Keratinocyte (primary cell): ENCODE data around the gene KRT2. TPM values are rescaled to one million over a fixed set of nuclear protein-coding genes. Genes with fewer than 3 reads are reported as not detected.

Experiments used
- DNase-seq: peaks from one replicate; pipeline ENCODE4 v3.0.0-alpha.2; 2011; ENCODE audit warnings: low read depth, missing footprints, low spot score
- FAIRE-seq: peaks from 2 replicates; lab custom pipeline; 2011; peaks lifted over from hg19 to GRCh38; lab: Jason Lieb, UNC
- H2AFZ ChIP-seq: 2 replicates; pipeline ENCODE4 v1.6.0; 2012; ENCODE audit warnings: low read length, control low read depth, inconsistent platforms; ENCODE audit not compliant: control insufficient read depth
- H3K27ac ChIP-seq: 2 replicates; pipeline ENCODE4 v1.5.1; 2011; ENCODE audit warnings: low read length; ENCODE audit not compliant: control insufficient read depth, insufficient read depth
- H3K27me3 ChIP-seq: 3 replicates; pipeline ENCODE4 v1.6.0; 2011; ENCODE audit warnings: low read length; ENCODE audit not compliant: control insufficient read depth, insufficient read depth; ENCODE audit errors: extremely low read depth
- H3K36me3 ChIP-seq, 2 experiments: 2 replicates in 1 of 2; 3 replicates in 1 of 2; pipeline ENCODE4 v1.5.1; 2011; ENCODE audit warnings: low read length in 2 of 2, mild to moderate bottlenecking in 1 of 2; ENCODE audit not compliant: control insufficient read depth in 2 of 2, insufficient read depth in 2 of 2; ENCODE audit errors: extremely low read depth in 1 of 2
- H3K4me1 ChIP-seq: 3 replicates; pipeline ENCODE4 v1.5.1; 2011; ENCODE audit warnings: low read length; ENCODE audit not compliant: control insufficient read depth, insufficient read depth; ENCODE audit errors: extremely low read depth
- H3K4me2 ChIP-seq: 3 replicates; pipeline ENCODE4 v1.6.0; 2011; ENCODE audit warnings: low read depth, low read length; ENCODE audit not compliant: control insufficient read depth, insufficient read depth; ENCODE audit errors: extremely low read depth
- H3K4me3 ChIP-seq, 3 experiments: fragments of 200-600 bp in 1 of 3; sonication (generic) in 1 of 3; 2 replicates in 2 of 3; 3 replicates in 1 of 3; pipeline ENCODE4 v1.5.1; 2011 to 2016; ENCODE audit warnings: low read length in 3 of 3, mild to moderate bottlenecking in 3 of 3, control low read depth in 2 of 3, inconsistent platforms in 1 of 3, low read depth in 1 of 3, mixed read lengths in 1 of 3, mixed run types in 1 of 3, moderate library complexity in 1 of 3; ENCODE audit not compliant: control insufficient read depth in 2 of 3, insufficient read depth in 2 of 3; ENCODE audit errors: extremely low read depth in 1 of 3
- H3K79me2 ChIP-seq: 2 replicates; pipeline ENCODE4 v1.6.0; 2012; ENCODE audit warnings: low read length; ENCODE audit not compliant: control insufficient read depth, insufficient read depth
- H3K9ac ChIP-seq: 3 replicates; pipeline ENCODE4 v1.6.0; 2011; ENCODE audit warnings: low read length; ENCODE audit not compliant: control insufficient read depth, insufficient read depth; ENCODE audit errors: extremely low read depth
- H3K9me1 ChIP-seq: 3 replicates; pipeline ENCODE4 v1.6.0; 2011; ENCODE audit warnings: low read length; ENCODE audit not compliant: control insufficient read depth, insufficient read depth; ENCODE audit errors: extremely low read depth
- H3K9me3 ChIP-seq: 2 replicates; pipeline ENCODE4 v1.5.1; 2012; ENCODE audit warnings: low read depth, low read length; ENCODE audit not compliant: control insufficient read depth
- H4K20me1 ChIP-seq: 3 replicates; pipeline ENCODE4 v1.6.0; 2011; ENCODE audit warnings: low read length; ENCODE audit not compliant: control insufficient read depth, insufficient read depth; ENCODE audit errors: extremely low read depth
- CTCF ChIP-seq, 3 experiments: IDR thresholded peaks in 1 of 3; conservative IDR thresholded peaks in 1 of 3; optimal IDR thresholded peaks in 1 of 3; 2 replicates in 2 of 3; 3 replicates in 1 of 3; pipeline versions ENCODE3 to v1.5.1; 2011; ENCODE audit warnings: low read length in 3 of 3, mild to moderate bottlenecking in 3 of 3, moderate library complexity in 2 of 3, control low read depth in 1 of 3, inconsistent platforms in 1 of 3; ENCODE audit not compliant: insufficient read depth in 2 of 3; ENCODE audit errors: extremely low read depth in 1 of 3
- EZH2 ChIP-seq: IDR thresholded peaks from one replicate; pipeline ENCODE4 v1.6.1; 2012; ENCODE audit warnings: inconsistent platforms, mild to moderate bottlenecking, low read length, moderate library complexity
- dilution Hi-C: fragments of 300-500 bp; cut with MboI; formaldehyde crosslinking; loops from one replicate; pipeline ENCODE4 v1.7.0; 2020; ENCODE audit warnings: low sequenced_read_pairs; ENCODE audit not compliant: extremely low pct_ligation_motif_present
- polyA plus RNA-seq, 5 experiments: library from polyadenylated mRNA; depleted of rRNA in 3 of 5; stranded (reverse) in 3 of 5; stranded (forward) in 1 of 5; unstranded in 1 of 5; fragments of >200 nt; gene quantifications; 1 replicate in 1 of 5; 2 replicates in 3 of 5; 3 replicates in 1 of 5; pipeline versions ENCODE4 v1.2.1 to v1.2.3, GENCODE V29; 2011 to 2012; ENCODE audit warnings: missing spikeins in 2 of 5, low read depth in 1 of 5, low replicate concordance in 1 of 5

Gene KRT2
- polyA plus RNA-seq, 1 donor (not counting 4 experiments of a cell fraction or from before 2014, with no cell fraction given): 0.69 TPM

- Histone ChIP-seq H3K4me1 (no peaks in the 10 kb centered on the region), H3K9me3 (no peaks in the 10 kb centered on the region), H3K9me1 (peaks cover 3% of the 10 kb centered on the region), H3K79me2 (no peaks in the 10 kb centered on the region), H2AFZ (no peak overlapping the region), H3K27me3 (peaks cover 46% of the 10 kb centered on the region), H3K9ac (no peak overlapping the region), H3K4me3 (no peak overlapping the region), H3K27ac (no peak overlapping the region), H4K20me1 (no peaks in the 10 kb centered on the region), H3K4me2 (no peak overlapping the region), H3K36me3 (no peaks in the 10 kb centered on the region)
- no peak for DNase-seq
- dilution Hi-C loops: no loop called here
- TF ChIP-seq CTCF (optimal IDR thresholded peaks at IDR 0.05 in 1 of 3, IDR thresholded peaks at IDR 0.05 in 1 of 3, conservative IDR thresholded peaks at IDR 0.05 in 1 of 3; ENCODE audit: extremely low read depth in 1 of 3, insufficient read depth in 2 of 3, low read length in 3 of 3) (no peak), EZH2 (no peak)
- FAIRE-seq: no peak
These were observed 21.3 kb downstream of the KRT2 start for GRCh38 chr12:52630599-52631200.

- dilution Hi-C loops: no loop called here
- H3K36me3 ChIP-seq: no peaks in the 10 kb centered on the region
- no peaks in the 10 kb centered on the region for H4K20me1 ChIP-seq
- no peak overlapping the region for H3K4me2 ChIP-seq
- H3K4me3 ChIP-seq: no peak overlapping the region
- no peaks in the 10 kb centered on the region for H3K9me3 ChIP-seq
- H3K27me3 ChIP-seq: peaks cover 46% of the 10 kb centered on the region
- H3K4me1 ChIP-seq: no peaks in the 10 kb centered on the region
- H3K79me2 ChIP-seq: no peaks in the 10 kb centered on the region
- H3K27ac ChIP-seq: no peak overlapping the region
- no peak for FAIRE-seq
- peaks cover 3% of the 10 kb centered on the region for H3K9me1 ChIP-seq
- no peak overlapping the region for H2AFZ ChIP-seq
- TF ChIP-seq EZH2 (no peak), CTCF (optimal IDR thresholded peaks at IDR 0.05 in 1 of 3, IDR thresholded peaks at IDR 0.05 in 1 of 3, conservative IDR thresholded peaks at IDR 0.05 in 1 of 3; ENCODE audit: extremely low read depth in 1 of 3, insufficient read depth in 2 of 3, low read length in 3 of 3) (no peak)
- no peak for DNase-seq
- H3K9ac ChIP-seq: no peak overlapping the region
These were observed 22.0 kb downstream of the KRT2 start for GRCh38 chr12:52630008-52630500.
